OCI-M1 (cell line): ENCODE measurements around the gene GNG12.

Source experiments
- DNase-seq: peaks from one replicate; lab custom pipeline; 2025; lab: John Stamatoyannopoulos, UW

GNG12 gene

GRCh38 chr1:67832737-67833601 is at the start of gene GNG12:
Gene GNG12 (minus strand): TSS chr1:67833467. CDS start chr1:67707686, 125,781 bp downstream.
- peak; percentile 13 for DNase-seq

GRCh38 chr1:67882196-67882958 is 49.1 kb upstream of the GNG12 start:
- DNase-seq = peak; percentile 43

GRCh38 chr1:67880056-67880601 is 46.9 kb upstream of the GNG12 start:
- DNase-seq = peak; percentile 58

- no peak for DNase-seq
These were observed 46.2 kb upstream of the GNG12 start for GRCh38 chr1:67879485-67879884.

GRCh38 chr1:67874501-67875111 is 41.3 kb upstream of the GNG12 start:
- no peak for DNase-seq

GRCh38 chr1:67869233-67869632 is 36.0 kb upstream of the GNG12 start:
- DNase-seq = no peak

GRCh38 chr1:67863637-67864036 is 30.4 kb upstream of the GNG12 start:
- DNase-seq = no peak

GRCh38 chr1:67862685-67863084 is 29.4 kb upstream of the GNG12 start:
- no peak for DNase-seq

- DNase-seq = peak; percentile 48
These were observed 28.7 kb upstream of the GNG12 start for GRCh38 chr1:67861856-67862516.

GRCh38 chr1:67860776-67861175 is 27.5 kb upstream of the GNG12 start:
- no peak for DNase-seq

GRCh38 chr1:67856921-67857320 is 23.7 kb upstream of the GNG12 start:
- DNase-seq = no peak

- DNase-seq = no peak
These were observed 22.7 kb upstream of the GNG12 start for GRCh38 chr1:67855961-67856360.

- DNase-seq = no peak
These were observed 22.2 kb upstream of the GNG12 start for GRCh38 chr1:67855444-67855843.

- peak; percentile 83 for DNase-seq
These were observed 20.4 kb upstream of the GNG12 start for GRCh38 chr1:67853704-67854103.

GRCh38 chr1:67851800-67852199 is 18.5 kb upstream of the GNG12 start:
- no peak for DNase-seq

GRCh38 chr1:67850611-67851075 is 17.4 kb upstream of the GNG12 start:
- DNase-seq = peak; percentile 56

GRCh38 chr1:67850151-67850551 is 16.9 kb upstream of the GNG12 start:
- DNase-seq = peak; percentile 67

GRCh38 chr1:67847466-67847865 is 14.2 kb upstream of the GNG12 start:
- no peak for DNase-seq

GRCh38 chr1:67846538-67846937 is 13.3 kb upstream of the GNG12 start:
- no peak for DNase-seq

- no peak for DNase-seq
These were observed 11.7 kb upstream of the GNG12 start for GRCh38 chr1:67844988-67845387.

- no peak for DNase-seq
These were observed 10.5 kb upstream of the GNG12 start for GRCh38 chr1:67843746-67844145.

GRCh38 chr1:67843331-67843730 is 10.1 kb upstream of the GNG12 start:
- DNase-seq = no peak
